HG03354 (cell line): ENCODE data around the gene VAV3.
"Not testable (repeated sequence)": the region's sequence is repeated elsewhere in the genome, so short reads cannot be mapped to it uniquely, and the experiment has no call there.

Source experiments
- ATAC-seq: cut with Tn5 transposase; IDR thresholded peaks from one replicate; pipeline ENCODE4 v1.9.1; 2021; ENCODE audit warnings: mild to moderate bottlenecking; ENCODE audit not compliant: unreplicated experiment, poor library complexity, severe bottlenecking

VAV3 gene

GRCh38 chr1:107862064-107862463 is 102.9 kb downstream of the VAV3 start:
- no peak for ATAC-seq

- no peak for ATAC-seq
Measured at GRCh38 chr1:107858323-107858722, 106.7 kb downstream of the VAV3 start.

GRCh38 chr1:107851418-107851817 is 113.6 kb downstream of the VAV3 start:
- no peak for ATAC-seq

GRCh38 chr1:107844541-107845194 is 120.3 kb downstream of the VAV3 start:
- not testable (repeated sequence) for ATAC-seq

GRCh38 chr1:107843989-107844388 is 121.0 kb downstream of the VAV3 start:
- no peak for ATAC-seq

GRCh38 chr1:107842241-107842640 is 122.7 kb downstream of the VAV3 start:
- no peak for ATAC-seq

GRCh38 chr1:107840725-107841124 is 124.3 kb downstream of the VAV3 start:
- ATAC-seq: no peak

- no peak for ATAC-seq
Measured at GRCh38 chr1:107838056-107838455, 126.9 kb downstream of the VAV3 start.

GRCh38 chr1:107835151-107835670 is 129.8 kb downstream of the VAV3 start:
- no peak for ATAC-seq

- no peak for ATAC-seq
Measured at GRCh38 chr1:107833061-107833460, 131.9 kb downstream of the VAV3 start.

GRCh38 chr1:107831921-107832320 is 133.1 kb downstream of the VAV3 start:
- ATAC-seq: no peak

- no peak for ATAC-seq
Measured at GRCh38 chr1:107830526-107830925, 134.5 kb downstream of the VAV3 start.

GRCh38 chr1:107830075-107830474 is 134.9 kb downstream of the VAV3 start:
- ATAC-seq: no peak

GRCh38 chr1:107829036-107829770 is 135.8 kb downstream of the VAV3 start:
- ATAC-seq: no peak

- ATAC-seq: no peak
Measured at GRCh38 chr1:107824946-107825345, 140.0 kb downstream of the VAV3 start.

GRCh38 chr1:107821340-107821739 is 143.6 kb downstream of the VAV3 start:
- no peak for ATAC-seq

- ATAC-seq: no peak
Measured at GRCh38 chr1:107820801-107821200, 144.2 kb downstream of the VAV3 start.

GRCh38 chr1:107817935-107818334 is 147.0 kb downstream of the VAV3 start:
- ATAC-seq: no peak

- ATAC-seq: no peak
Measured at GRCh38 chr1:107817206-107817605, 147.8 kb downstream of the VAV3 start.

- ATAC-seq: no peak
Measured at GRCh38 chr1:107810291-107810951, 154.6 kb downstream of the VAV3 start.

GRCh38 chr1:107807855-107808254 is 157.1 kb downstream of the VAV3 start:
- ATAC-seq: no peak
